ENCODE data around the gene ZNF554.
"Not testable (repeated sequence)": the region's sequence is repeated elsewhere in the genome, so short reads cannot be mapped to it uniquely, and the experiment has no call there.

GRCh38 chr19:2817237-2817829 lies 2.3 kb upstream of the ZNF554 start:
- TF ChIP-seq CHD2 (IDR thresholded peaks at IDR 0.05; ENCODE audit: low read length, partially characterized antibody); NFE2L2 (conservative IDR thresholded peaks at IDR 0.05; ENCODE audit: low read length); POLR2A (IDR thresholded peaks at IDR 0.05; ENCODE audit: low read length): not testable (repeated sequence)
